GM12865 (cell line): ENCODE results near the gene CCL26.

ENCODE experiments used
- DNase-seq: peaks from one replicate; pipeline ENCODE4 v3.0.0; 2010; ENCODE audit warnings: low read depth
- H3K4me3 ChIP-seq: 2 replicates; pipeline ENCODE4 v1.5.1; 2011; ENCODE audit warnings: mild to moderate bottlenecking, low read depth, low read length, control low read depth
- CTCF ChIP-seq: IDR thresholded peaks from 2 replicates; pipeline ENCODE4 v1.5.1; 2011; ENCODE audit warnings: low read length, control low read depth, low read depth, inconsistent platforms; ENCODE audit not compliant: insufficient read depth; ENCODE audit errors: missing control alignments

CCL26 gene

GRCh38 chr7:75806560-75807307 is 34.7 kb upstream of the CCL26 start:
- DNase-seq, result no peak
- TF ChIP-seq CTCF, result no peak
- H3K4me3 ChIP-seq, result no peak overlapping the region

- TF ChIP-seq CTCF, result no peak
- H3K4me3 ChIP-seq, result no peak overlapping the region
- DNase-seq, result no peak
Observed at GRCh38 chr7:75804705-75805104, 32.7 kb upstream of the CCL26 start.

GRCh38 chr7:75804004-75804403 is 32.0 kb upstream of the CCL26 start:
- TF ChIP-seq CTCF, result no peak
- no peak overlapping the region for H3K4me3 ChIP-seq
- no peak for DNase-seq

- no peak for DNase-seq
- no peak overlapping the region for H3K4me3 ChIP-seq
- no peak for TF ChIP-seq CTCF
Observed at GRCh38 chr7:75802552-75802821, 30.5 kb upstream of the CCL26 start.

GRCh38 chr7:75798770-75799169 is 26.8 kb upstream of the CCL26 start:
- H3K4me3 ChIP-seq, result no peak overlapping the region
- DNase-seq, result peak; percentile 17
- no peak for TF ChIP-seq CTCF

- no peak for TF ChIP-seq CTCF
- no peak overlapping the region for H3K4me3 ChIP-seq
- DNase-seq, result no peak
Observed at GRCh38 chr7:75796420-75796819, 24.4 kb upstream of the CCL26 start.

DNA sequence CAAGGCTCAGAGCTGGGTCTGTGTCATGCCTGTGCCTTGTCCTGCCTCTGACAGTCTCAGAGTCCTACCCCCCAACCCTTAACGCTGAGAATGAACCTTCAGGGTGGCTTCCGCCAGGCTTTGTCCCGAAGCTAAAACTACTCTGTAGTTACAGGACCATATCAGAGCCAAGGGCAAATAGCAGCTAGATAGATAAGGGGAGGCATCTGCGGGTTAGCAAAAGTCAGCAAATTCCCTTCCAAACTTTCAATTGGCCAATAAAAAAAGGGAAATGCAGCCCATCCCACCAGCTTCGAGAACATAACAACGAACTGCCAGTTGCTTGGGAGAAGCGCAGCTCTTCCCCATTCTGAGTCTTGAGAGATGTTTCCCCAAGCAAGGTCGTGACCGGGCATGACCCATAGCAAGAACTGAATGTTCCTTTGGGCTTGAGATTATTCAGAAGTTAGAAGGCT is 23.8 kb upstream of the CCL26 start:
- H3K4me3 ChIP-seq, result no peak overlapping the region
- DNase-seq, result no peak
- TF ChIP-seq CTCF, result no peak
